B cell (primary cell): Measurements from ENCODE around the gene MIDN. TPM values are rescaled to one million over a fixed set of nuclear protein-coding genes. Genes with fewer than 3 reads are reported as not detected.
A peak's percentile ranks its signal among the peaks of the same experiment; 100 is the strongest.

Source experiments
- ATAC-seq: fragments of 200-7000 bp; cut with Tn5 transposase; one replicate; pipeline ENCODE4 v1.10.0; 2021; ENCODE audit warnings: low read depth, mild to moderate bottlenecking, moderate number of reproducible peaks, moderate library complexity
- CTCF ChIA-PET: fragments of 350-600 bp; sonication (Branson Sonifier 250); formaldehyde crosslinking; loops from one replicate; lab custom pipeline; 2021; ENCODE audit warnings: antibody characterized with exemption, inconsistent platforms; lab: Charles Lee
- POLR2A ChIA-PET: fragments of 350-600 bp; sonication (Branson Sonifier 250); formaldehyde crosslinking; loops from one replicate; lab custom pipeline; 2021; ENCODE audit warnings: antibody characterized with exemption; lab: Charles Lee
- DNase-seq: peaks from one replicate; pipeline ENCODE4 v3.0.0; 2013
- H2AFZ ChIP-seq: 2 replicates; pipeline ENCODE4 v1.6.1; 2012; ENCODE audit warnings: mild to moderate bottlenecking, low read depth, low read length; ENCODE audit not compliant: insufficient read depth, poor library complexity, severe bottlenecking
- H3K27ac ChIP-seq, 2 donors: 1 replicate in 1 of 2; 2 replicates in 1 of 2; pipeline ENCODE4 v1.5.1; 2012 to 2013; ENCODE audit warnings: low read length in 2 of 2, mild to moderate bottlenecking in 2 of 2, moderate library complexity in 1 of 2
- H3K27me3 ChIP-seq, 4 experiments: fragments of 200-600 bp in 1 of 4; sonication (generic) in 1 of 4; replicated peaks in 1 of 4; 1 replicate in 2 of 4; 2 replicates in 2 of 4; pipeline versions ENCODE4 v1.6.1 to v1.7.0; 2013 to 2016; ENCODE audit warnings: low read length in 3 of 4, mild to moderate bottlenecking in 2 of 4, mixed read lengths in 1 of 4, moderate library complexity in 1 of 4; ENCODE audit not compliant: insufficient read depth in 4 of 4, control insufficient read depth in 3 of 4; ENCODE audit errors: control extremely low read depth in 1 of 4
- H3K36me3 ChIP-seq, 2 experiments: replicated peaks in 1 of 2; 1 replicate in 1 of 2; 2 replicates in 1 of 2; pipeline versions ENCODE4 v1.6.1 to v1.7.1; 2013; ENCODE audit warnings: low read length in 1 of 2; ENCODE audit not compliant: insufficient read depth in 2 of 2, control insufficient read depth in 1 of 2; ENCODE audit errors: control extremely low read depth in 1 of 2, extremely low read depth in 1 of 2
- H3K4me1 ChIP-seq, 2 donors: fragments of 200-600 bp in 1 of 2; sonication (generic) in 1 of 2; 1 replicate in 1 of 2; 2 replicates in 1 of 2; pipeline versions ENCODE4 v1.5.1 to v1.6.1; 2013 to 2017; ENCODE audit warnings: low read length in 2 of 2; ENCODE audit not compliant: control insufficient read depth in 2 of 2, insufficient read depth in 2 of 2
- H3K4me2 ChIP-seq: replicated peaks from 2 replicates; pipeline ENCODE3; 2012; ENCODE audit warnings: mild to moderate bottlenecking, low read depth, low read length; ENCODE audit not compliant: poor library complexity, severe bottlenecking
- H3K4me3 ChIP-seq, 5 experiments: fragments of 200-600 bp in 1 of 5; sonication (generic) in 1 of 5; 1 replicate in 3 of 5; 2 replicates in 2 of 5; pipeline versions ENCODE4 v1.5.1 to v1.7.0; 2011 to 2016; ENCODE audit warnings: low read length in 4 of 5, mild to moderate bottlenecking in 4 of 5, low read depth in 2 of 5, control low read depth in 1 of 5, moderate library complexity in 1 of 5; ENCODE audit not compliant: insufficient read depth in 1 of 5; ENCODE audit errors: control extremely low read depth in 1 of 5, extremely low read depth in 1 of 5
- H3K79me2 ChIP-seq: fragments of 200-600 bp; sonication (generic); one replicate; pipeline ENCODE4 v1.6.0; 2016; ENCODE audit warnings: low read length; ENCODE audit not compliant: control insufficient read depth, insufficient read depth
- H3K9ac ChIP-seq: fragments of 200-600 bp; sonication (generic); 2 replicates; pipeline ENCODE4 v1.6.1; 2017; ENCODE audit warnings: mild to moderate bottlenecking, low read length, moderate library complexity
- H3K9me3 ChIP-seq, 3 donors: one replicate each; pipeline versions ENCODE4 v1.6.1 to v1.7.1; 2013; ENCODE audit warnings: low read length in 2 of 3; ENCODE audit not compliant: control insufficient read depth in 2 of 3, insufficient read depth in 1 of 3; ENCODE audit errors: control extremely low read depth in 1 of 3
- H4K20me1 ChIP-seq: 2 replicates; pipeline ENCODE4 v1.6.0; 2012; ENCODE audit warnings: mild to moderate bottlenecking, low read length; ENCODE audit not compliant: insufficient read depth, control insufficient read depth, poor library complexity, severe bottlenecking
- H3K27ac Mint-ChIP-seq: one replicate; pipeline ENCODE4 v1.8.0; 2021; ENCODE audit warnings: mixed read lengths
- H3K27me3 Mint-ChIP-seq: one replicate; pipeline ENCODE4 v1.8.0; 2021; ENCODE audit warnings: mixed read lengths
- H3K4me1 Mint-ChIP-seq: one replicate; pipeline ENCODE4 v1.8.0; 2021; ENCODE audit warnings: mixed read lengths
- H3K4me3 Mint-ChIP-seq: one replicate; pipeline ENCODE4 v1.8.0; 2021; ENCODE audit warnings: mixed read lengths
- H3K9me3 Mint-ChIP-seq: one replicate; pipeline ENCODE4 v1.8.0; 2022; ENCODE audit warnings: mixed read lengths; ENCODE audit not compliant: insufficient read depth
- EZH2 ChIP-seq: IDR thresholded peaks from 2 replicates; pipeline ENCODE4 v1.6.1; 2012; ENCODE audit warnings: borderline replicate concordance, low read depth, mild to moderate bottlenecking, moderate library complexity, low read length; ENCODE audit not compliant: insufficient read depth, poor library complexity, severe bottlenecking
- WGBS: methylation state at CpG from one replicate; pipeline ENCODE4 v1.1.5; 2013; ENCODE audit warnings: missing lambda C conversion rate; ENCODE audit not compliant: insufficient coverage; 5-methylcytosine and 5-hydroxymethylcytosine counted together
- intact Hi-C: fragments of 100-400 bp; cut with micrococcal nuclease; formaldehyde crosslinking; loops from one replicate; pipeline ENCODE4 v1.10.0; 2022
- polyA plus RNA-seq: library from polyadenylated mRNA; depleted of rRNA; stranded (reverse); fragments of >200 nt; gene quantifications from 2 replicates; pipeline ENCODE4 v1.2.3, GENCODE V29; 2012
- total RNA-seq, 2 donors: library from RNA; stranded (reverse); fragments of 120-200 nt in 1 of 2; gene quantifications; 1 replicate in 1 of 2; 2 replicates in 1 of 2; pipeline versions ENCODE4 v1.2.3 to v1.2.4, GENCODE V29; 2013 to 2022
- TF ChIP-seq, protein P1 (sequence below): fragments of 200-600 bp; IDR thresholded peaks from one replicate; pipeline ENCODE4 v1.8.0; 2022; ENCODE audit warnings: antibody characterized with exemption, mild to moderate bottlenecking

MIDN gene
- total and polyA plus RNA-seq, 2 donors (not counting 1 experiment from before 2014, with no cell fraction given): 98.5 to 156 TPM

DNA sequence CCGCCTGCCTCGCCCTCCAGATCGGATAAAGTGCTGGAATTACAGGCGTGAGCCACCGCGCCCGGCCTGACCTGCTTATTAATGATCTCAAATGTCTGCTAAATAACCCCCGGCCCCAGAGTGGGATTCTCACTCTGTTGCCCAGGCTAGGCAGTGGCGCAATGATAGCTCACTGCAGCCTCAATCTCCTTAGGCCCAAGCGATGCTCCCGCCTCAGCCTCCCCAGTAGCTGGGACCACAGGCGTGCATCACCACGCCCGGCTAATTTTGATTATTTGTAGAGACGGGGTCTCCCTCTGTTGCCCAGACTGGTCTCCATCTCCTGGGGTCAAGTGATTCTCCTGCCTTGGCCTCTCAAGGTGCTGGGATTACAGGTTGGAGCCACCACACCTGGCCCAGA, 7.5 kb upstream of the MIDN start:
- Histone ChIP-seq H4K20me1 (peaks cover 17% of the 10 kb centered on the region), H3K4me1 (peaks cover 44 to 69% of the 10 kb centered on the region in 2 donors), H3K4me3 (peak overlapping the region in 4 of 5 experiments; percentile 42 to 92 (median 62)), H3K36me3 (peaks cover 0 to 4% of the 10 kb centered on the region in 2 experiments), H3K79me2 (peaks cover 23% of the 10 kb centered on the region), H3K4me2 (peak overlapping the region; percentile 99), H3K27me3 (peaks cover 0 to 18% (median 7%) of the 10 kb centered on the region in 4 experiments), H3K9ac (peak overlapping the region; percentile 80), H3K27ac (no peak overlapping the region), H2AFZ (peak overlapping the region; percentile 76), H3K9me3 (no peaks in the 10 kb centered on the region)
- peaks cover 36% of the 10 kb centered on the region for H3K4me1 Mint-ChIP-seq
- H3K4me3 Mint-ChIP-seq: peak overlapping the region; percentile 88
- POLR2A ChIA-PET: interaction anchor here (0.6 to 7.8 kb wide), 3 partner anchors 24 to 448 kb away, joined by 6 to 402 read pairs (median 7); partner anchors contain the start of gene CIRBP
- intact Hi-C loops: loop anchor here (1.0 to 10.0 kb wide), 10 partner anchors 36 to 1944 kb away; partner anchors contain the start of genes CNN2, GPX4, NCLN and RNU6-2
- ATAC-seq (no peak), DNase-seq (peak; percentile 47)
- CTCF ChIA-PET: interaction anchor here (0.6 to 8.0 kb wide), 11 partner anchors 17 to 257 kb away, joined by 3 to 658 read pairs (median 3); partner anchors contain the start of genes CIRBP, FAM174C and WDR18
- peaks cover 8% of the 10 kb centered on the region for H3K27me3 Mint-ChIP-seq
- WGBS: 72% methylated on average over 11 of the region's 15 CpGs
- no peak for TF ChIP-seq EZH2
- TF ChIP-seq, protein P1, sequence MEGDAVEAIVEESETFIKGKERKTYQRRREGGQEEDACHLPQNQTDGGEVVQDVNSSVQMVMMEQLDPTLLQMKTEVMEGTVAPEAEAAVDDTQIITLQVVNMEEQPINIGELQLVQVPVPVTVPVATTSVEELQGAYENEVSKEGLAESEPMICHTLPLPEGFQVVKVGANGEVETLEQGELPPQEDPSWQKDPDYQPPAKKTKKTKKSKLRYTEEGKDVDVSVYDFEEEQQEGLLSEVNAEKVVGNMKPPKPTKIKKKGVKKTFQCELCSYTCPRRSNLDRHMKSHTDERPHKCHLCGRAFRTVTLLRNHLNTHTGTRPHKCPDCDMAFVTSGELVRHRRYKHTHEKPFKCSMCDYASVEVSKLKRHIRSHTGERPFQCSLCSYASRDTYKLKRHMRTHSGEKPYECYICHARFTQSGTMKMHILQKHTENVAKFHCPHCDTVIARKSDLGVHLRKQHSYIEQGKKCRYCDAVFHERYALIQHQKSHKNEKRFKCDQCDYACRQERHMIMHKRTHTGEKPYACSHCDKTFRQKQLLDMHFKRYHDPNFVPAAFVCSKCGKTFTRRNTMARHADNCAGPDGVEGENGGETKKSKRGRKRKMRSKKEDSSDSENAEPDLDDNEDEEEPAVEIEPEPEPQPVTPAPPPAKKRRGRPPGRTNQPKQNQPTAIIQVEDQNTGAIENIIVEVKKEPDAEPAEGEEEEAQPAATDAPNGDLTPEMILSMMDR: no peak
- peak overlapping the region; percentile 10 for H3K27ac Mint-ChIP-seq
- no peaks in the 10 kb centered on the region for H3K9me3 Mint-ChIP-seq
